ENCODE measurements around the gene ARHGAP24.
"Not testable (repeated sequence)": the region's sequence is repeated elsewhere in the genome, so short reads cannot be mapped to it uniquely, and the experiment has no call there.

Gene ARHGAP24

GRCh38 chr4:85913931-85914694 is 439.2 kb downstream of the ARHGAP24 start:
- no peak for DNase-seq (ENCODE audit: low spot score)

- not testable (repeated sequence) for DNase-seq (ENCODE audit: low spot score)
Measured at GRCh38 chr4:85915570-85915969, 440.6 kb downstream of the ARHGAP24 start.

- no peak for DNase-seq (ENCODE audit: low spot score)
Measured at GRCh38 chr4:85919200-85919887, 444.4 kb downstream of the ARHGAP24 start.

GRCh38 chr4:85925071-85925470 is 450.1 kb downstream of the ARHGAP24 start:
- no peak for DNase-seq (ENCODE audit: low spot score)

GRCh38 chr4:85928775-85929591 is 454.0 kb downstream of the ARHGAP24 start:
- no peak for DNase-seq (ENCODE audit: low spot score)

GRCh38 chr4:85929961-85930665 is 455.2 kb downstream of the ARHGAP24 start:
- DNase-seq (ENCODE audit: low spot score) = no peak

GRCh38 chr4:85932500-85933290 is 457.7 kb downstream of the ARHGAP24 start:
- no peak for DNase-seq (ENCODE audit: low spot score)

- no peak for DNase-seq (ENCODE audit: low spot score)
Measured at GRCh38 chr4:85933291-85933640, 458.3 kb downstream of the ARHGAP24 start.

- DNase-seq (ENCODE audit: low spot score) = no peak
Measured at GRCh38 chr4:85937507-85937906, 462.6 kb downstream of the ARHGAP24 start.

- no peak for DNase-seq (ENCODE audit: low spot score)
Measured at GRCh38 chr4:85938062-85938461, 463.1 kb downstream of the ARHGAP24 start.

GRCh38 chr4:85938902-85939301 is 464.0 kb downstream of the ARHGAP24 start:
- no peak for DNase-seq (ENCODE audit: low spot score)

GRCh38 chr4:85939595-85939994 is 464.6 kb downstream of the ARHGAP24 start:
- DNase-seq (ENCODE audit: low spot score) = no peak

- no peak for DNase-seq (ENCODE audit: low spot score)
Measured at GRCh38 chr4:85940151-85940550, 465.2 kb downstream of the ARHGAP24 start.

- no peak for DNase-seq (ENCODE audit: low spot score)
Measured at GRCh38 chr4:85942107-85942506, 467.2 kb downstream of the ARHGAP24 start.

- no peak for DNase-seq (ENCODE audit: low spot score)
Measured at GRCh38 chr4:85946821-85947220, 471.9 kb downstream of the ARHGAP24 start.

GRCh38 chr4:85951099-85951498 is 476.1 kb downstream of the ARHGAP24 start:
- DNase-seq (ENCODE audit: low spot score) = no peak

- DNase-seq (ENCODE audit: low spot score) = no peak
Measured at GRCh38 chr4:85952528-85952927, 477.6 kb downstream of the ARHGAP24 start.

GRCh38 chr4:85952972-85953650 is 478.2 kb downstream of the ARHGAP24 start:
- DNase-seq (ENCODE audit: low spot score) = no peak

- no peak for DNase-seq (ENCODE audit: low spot score)
Measured at GRCh38 chr4:85953651-85954018, 478.7 kb downstream of the ARHGAP24 start.

GRCh38 chr4:85955620-85956292 is 480.8 kb downstream of the ARHGAP24 start:
- DNase-seq (ENCODE audit: low spot score) = no peak
